SK-N-SH treated with all-trans-retinoic acid at 6 μM for 48 hours (cell line): ENCODE data around the gene LRRFIP1.

Experiments used
- ATAC-seq: fragments of 200-7000 bp; cut with Tn5 transposase; 3 replicates; pipeline ENCODE4 v1.9.1; 2020; ENCODE audit warnings: mild to moderate bottlenecking, moderate library complexity
- ARNTL ChIP-seq: fragments of 450-650 bp; formaldehyde crosslinking; IDR thresholded peaks from 2 replicates; pipeline ENCODE4 v1.5.0; 2020; ENCODE audit warnings: low read depth, mild to moderate bottlenecking, moderate library complexity, borderline replicate concordance
- BACH2 ChIP-seq: fragments of 250-450 bp; sonication (Bioruptor Pico); IDR thresholded peaks from 2 replicates; pipeline ENCODE4 v1.9.0; 2021; ENCODE audit warnings: mild to moderate bottlenecking, borderline replicate concordance
- CREB5 ChIP-seq: fragments of 250-450 bp; sonication (Bioruptor Pico); IDR thresholded peaks from 2 replicates; pipeline ENCODE4 v1.5.1; 2020; ENCODE audit warnings: low read depth, mild to moderate bottlenecking, moderate library complexity
- CSDC2 ChIP-seq: fragments of 250-450 bp; sonication (Bioruptor Pico); IDR thresholded peaks from 2 replicates; pipeline ENCODE4 v1.5.0; 2020; ENCODE audit warnings: mild to moderate bottlenecking, moderate library complexity
- CSRNP3 ChIP-seq: fragments of 250-450 bp; sonication (Bioruptor Pico); IDR thresholded peaks from 2 replicates; pipeline ENCODE4 v1.5.1; 2021; ENCODE audit warnings: mild to moderate bottlenecking, moderate library complexity
- ESRRG ChIP-seq: fragments of 250-450 bp; sonication (Bioruptor Pico); IDR thresholded peaks from 2 replicates; pipeline ENCODE4 v1.6.1; 2021; ENCODE audit warnings: mild to moderate bottlenecking
- GLIS3 ChIP-seq: fragments of 250-450 bp; sonication (Bioruptor Pico); IDR thresholded peaks from 2 replicates; pipeline ENCODE4 v1.5.0; 2020; ENCODE audit warnings: mild to moderate bottlenecking, moderate library complexity
- ISL1 ChIP-seq: fragments of 250-450 bp; sonication (Bioruptor Pico); IDR thresholded peaks from 2 replicates; pipeline ENCODE4 v2.1.2; 2022; ENCODE audit warnings: mild to moderate bottlenecking, moderate library complexity
- OSR1 ChIP-seq: fragments of 250-450 bp; sonication (Bioruptor Pico); IDR thresholded peaks from 2 replicates; pipeline ENCODE4 v1.8.0; 2022; ENCODE audit warnings: moderate library complexity, mild to moderate bottlenecking, inconsistent platforms
- POU6F1 ChIP-seq: fragments of 250-450 bp; sonication (Bioruptor Pico); IDR thresholded peaks from 2 replicates; pipeline ENCODE4 v1.8.0; 2021; ENCODE audit warnings: low read depth, mild to moderate bottlenecking, moderate library complexity, borderline replicate concordance
- PPARA ChIP-seq: fragments of 250-450 bp; sonication (Bioruptor Pico); IDR thresholded peaks from 2 replicates; pipeline ENCODE4 v1.5.0; 2020; ENCODE audit warnings: mild to moderate bottlenecking, borderline replicate concordance
- RARB ChIP-seq: fragments of 250-450 bp; sonication (Bioruptor Pico); IDR thresholded peaks from 2 replicates; pipeline ENCODE4 v1.8.0; 2021; ENCODE audit warnings: mild to moderate bottlenecking, moderate library complexity
- SNAI2 ChIP-seq: fragments of 250-450 bp; sonication (Bioruptor Pico); IDR thresholded peaks from 2 replicates; pipeline ENCODE4 v1.5.0; 2020; ENCODE audit warnings: mild to moderate bottlenecking, moderate library complexity
- TCF4 ChIP-seq: fragments of 250-450 bp; sonication (Bioruptor Pico); IDR thresholded peaks from 2 replicates; pipeline ENCODE4 v1.8.0; 2021; ENCODE audit warnings: mild to moderate bottlenecking, moderate library complexity, borderline replicate concordance
- TOX ChIP-seq: fragments of 250-450 bp; sonication (Bioruptor Pico); IDR thresholded peaks from 2 replicates; pipeline ENCODE4 v1.8.0; 2021; ENCODE audit warnings: mild to moderate bottlenecking, moderate library complexity, borderline replicate concordance
- ZC3H10 ChIP-seq: fragments of 250-450 bp; sonication (Bioruptor Pico); IDR thresholded peaks from 2 replicates; pipeline ENCODE4 v1.5.1; 2021; ENCODE audit warnings: mild to moderate bottlenecking, moderate library complexity
- ZFP30 ChIP-seq: fragments of 450-650 bp; formaldehyde crosslinking; IDR thresholded peaks from 2 replicates; pipeline ENCODE4 v1.5.0; 2022; ENCODE audit warnings: mild to moderate bottlenecking, moderate library complexity
- ZNF565 ChIP-seq: fragments of 450-650 bp; formaldehyde crosslinking; conservative IDR thresholded peaks from 2 replicates; pipeline ENCODE4 v1.5.0; 2020; ENCODE audit warnings: low read depth, mild to moderate bottlenecking, moderate library complexity
- ZNF70 ChIP-seq: fragments of 450-650 bp; formaldehyde crosslinking; IDR thresholded peaks from 2 replicates; pipeline ENCODE4 v1.5.0; 2020; ENCODE audit warnings: mild to moderate bottlenecking, moderate library complexity
- ZNF8 ChIP-seq: fragments of 450-650 bp; formaldehyde crosslinking; IDR thresholded peaks from 2 replicates; pipeline ENCODE4 v1.5.0; 2020; ENCODE audit warnings: mild to moderate bottlenecking, moderate library complexity
- TF ChIP-seq, protein P1 (sequence below): fragments of 250-450 bp; sonication (Bioruptor Pico); IDR thresholded peaks from 2 replicates; pipeline ENCODE4 v1.8.0; 2020; ENCODE audit warnings: mild to moderate bottlenecking, moderate library complexity, borderline replicate concordance
- TF ChIP-seq, protein P2 (sequence below): fragments of 250-450 bp; sonication (Bioruptor Pico); IDR thresholded peaks from 2 replicates; pipeline ENCODE4 v1.5.0; 2020; ENCODE audit warnings: mild to moderate bottlenecking, moderate library complexity

Gene LRRFIP1

GRCh38 chr2:237743024-237743423 is 115.6 kb downstream of the LRRFIP1 start:
- TF ChIP-seq GLIS3 (CRISPR knock-in tag) (no peak), ESRRG (CRISPR knock-in tag) (no peak), ZFP30 (no peak), ZNF8 (no peak), ZNF70 (CRISPR knock-in tag) (no peak), CSDC2 (CRISPR knock-in tag) (no peak), OSR1 (CRISPR knock-in tag) (no peak), BACH2 (CRISPR knock-in tag) (no peak), ISL1 (CRISPR knock-in tag) (no peak), POU6F1 (CRISPR knock-in tag) (no peak), TOX (CRISPR knock-in tag) (no peak), RARB (CRISPR knock-in tag) (no peak), PPARA (CRISPR knock-in tag) (no peak), CSRNP3 (no peak), CREB5 (no peak), ZNF565 (CRISPR knock-in tag) (no peak)
- TF ChIP-seq, protein P1, sequence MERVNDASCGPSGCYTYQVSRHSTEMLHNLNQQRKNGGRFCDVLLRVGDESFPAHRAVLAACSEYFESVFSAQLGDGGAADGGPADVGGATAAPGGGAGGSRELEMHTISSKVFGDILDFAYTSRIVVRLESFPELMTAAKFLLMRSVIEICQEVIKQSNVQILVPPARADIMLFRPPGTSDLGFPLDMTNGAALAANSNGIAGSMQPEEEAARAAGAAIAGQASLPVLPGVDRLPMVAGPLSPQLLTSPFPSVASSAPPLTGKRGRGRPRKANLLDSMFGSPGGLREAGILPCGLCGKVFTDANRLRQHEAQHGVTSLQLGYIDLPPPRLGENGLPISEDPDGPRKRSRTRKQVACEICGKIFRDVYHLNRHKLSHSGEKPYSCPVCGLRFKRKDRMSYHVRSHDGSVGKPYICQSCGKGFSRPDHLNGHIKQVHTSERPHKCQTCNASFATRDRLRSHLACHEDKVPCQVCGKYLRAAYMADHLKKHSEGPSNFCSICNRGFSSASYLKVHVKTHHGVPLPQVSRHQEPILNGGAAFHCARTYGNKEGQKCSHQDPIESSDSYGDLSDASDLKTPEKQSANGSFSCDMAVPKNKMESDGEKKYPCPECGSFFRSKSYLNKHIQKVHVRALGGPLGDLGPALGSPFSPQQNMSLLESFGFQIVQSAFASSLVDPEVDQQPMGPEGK: no peak
- no peak for ATAC-seq

DNA sequence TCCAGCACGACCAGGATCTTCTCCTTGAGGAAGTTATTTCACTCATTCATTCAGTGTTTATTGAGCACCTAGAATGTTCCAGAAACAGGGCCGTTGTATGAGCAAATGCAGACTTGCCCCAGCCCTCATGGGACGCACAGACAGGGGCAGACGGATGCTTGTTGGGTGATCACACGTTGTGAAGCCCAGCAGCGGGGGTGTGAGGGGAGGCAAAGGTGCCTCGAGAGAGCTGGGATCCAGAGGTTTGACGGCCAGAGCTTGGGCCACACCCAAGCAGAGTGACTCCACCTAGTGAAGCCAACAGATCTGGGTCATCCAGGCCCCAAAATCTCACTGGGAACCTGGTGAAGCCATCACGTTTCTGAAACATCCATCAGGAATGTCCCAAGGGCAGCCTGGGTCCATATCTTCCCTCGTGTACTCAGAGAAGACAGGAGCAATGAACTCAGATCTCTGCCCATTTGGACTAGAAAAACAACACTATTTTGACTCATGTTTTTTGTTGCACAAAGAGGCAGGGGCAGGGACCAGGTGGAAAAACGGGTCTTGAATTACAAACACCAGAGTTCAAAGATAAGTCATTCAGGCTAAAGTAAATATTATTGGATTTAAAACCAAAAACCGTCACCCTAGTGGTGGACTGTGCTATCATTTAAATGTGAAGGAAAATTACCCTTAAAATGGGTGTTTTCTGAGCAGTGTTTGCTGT is 116.3 kb downstream of the LRRFIP1 start:
- no peak for TF ChIP-seq SNAI2 (CRISPR knock-in tag)
- no peak for TF ChIP-seq GLIS3 (CRISPR knock-in tag)
- ATAC-seq: peak; percentile 39; the same call in 2 of the 3 replicates

- no peak for TF ChIP-seq ZNF8
- no peak for TF ChIP-seq POU6F1 (CRISPR knock-in tag)
- no peak for TF ChIP-seq TCF4 (CRISPR knock-in tag)
- TF ChIP-seq, protein P1: no peak
- TF ChIP-seq ZC3H10 (CRISPR knock-in tag): no peak
- TF ChIP-seq ARNTL: no peak
- no peak for TF ChIP-seq ZNF70 (CRISPR knock-in tag)
- no peak for TF ChIP-seq BACH2 (CRISPR knock-in tag)
- no peak for TF ChIP-seq PPARA (CRISPR knock-in tag)
- TF ChIP-seq SNAI2 (CRISPR knock-in tag): no peak
- no peak for TF ChIP-seq TOX (CRISPR knock-in tag)
- TF ChIP-seq, protein P2, sequence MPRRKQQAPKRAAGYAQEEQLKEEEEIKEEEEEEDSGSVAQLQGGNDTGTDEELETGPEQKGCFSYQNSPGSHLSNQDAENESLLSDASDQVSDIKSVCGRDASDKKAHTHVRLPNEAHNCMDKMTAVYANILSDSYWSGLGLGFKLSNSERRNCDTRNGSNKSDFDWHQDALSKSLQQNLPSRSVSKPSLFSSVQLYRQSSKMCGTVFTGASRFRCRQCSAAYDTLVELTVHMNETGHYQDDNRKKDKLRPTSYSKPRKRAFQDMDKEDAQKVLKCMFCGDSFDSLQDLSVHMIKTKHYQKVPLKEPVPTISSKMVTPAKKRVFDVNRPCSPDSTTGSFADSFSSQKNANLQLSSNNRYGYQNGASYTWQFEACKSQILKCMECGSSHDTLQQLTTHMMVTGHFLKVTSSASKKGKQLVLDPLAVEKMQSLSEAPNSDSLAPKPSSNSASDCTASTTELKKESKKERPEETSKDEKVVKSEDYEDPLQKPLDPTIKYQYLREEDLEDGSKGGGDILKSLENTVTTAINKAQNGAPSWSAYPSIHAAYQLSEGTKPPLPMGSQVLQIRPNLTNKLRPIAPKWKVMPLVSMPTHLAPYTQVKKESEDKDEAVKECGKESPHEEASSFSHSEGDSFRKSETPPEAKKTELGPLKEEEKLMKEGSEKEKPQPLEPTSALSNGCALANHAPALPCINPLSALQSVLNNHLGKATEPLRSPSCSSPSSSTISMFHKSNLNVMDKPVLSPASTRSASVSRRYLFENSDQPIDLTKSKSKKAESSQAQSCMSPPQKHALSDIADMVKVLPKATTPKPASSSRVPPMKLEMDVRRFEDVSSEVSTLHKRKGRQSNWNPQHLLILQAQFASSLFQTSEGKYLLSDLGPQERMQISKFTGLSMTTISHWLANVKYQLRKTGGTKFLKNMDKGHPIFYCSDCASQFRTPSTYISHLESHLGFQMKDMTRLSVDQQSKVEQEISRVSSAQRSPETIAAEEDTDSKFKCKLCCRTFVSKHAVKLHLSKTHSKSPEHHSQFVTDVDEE (CRISPR knock-in tag): no peak
- TF ChIP-seq CSDC2 (CRISPR knock-in tag): no peak
- no peak for TF ChIP-seq ESRRG (CRISPR knock-in tag)
- no peak for ATAC-seq
These were observed 116.9 kb downstream of the LRRFIP1 start for GRCh38 chr2:237744270-237744612.
